B cell (primary cell): ENCODE results near the gene RPS6KA1.

Source experiments
- CTCF ChIP-seq: fragments of 200-600 bp; IDR thresholded peaks from one replicate; pipeline ENCODE4 v1.8.0; 2022; ENCODE audit warnings: antibody characterized with exemption, mild to moderate bottlenecking
- EZH2 ChIP-seq: IDR thresholded peaks from 2 replicates; pipeline ENCODE4 v1.6.1; 2012; ENCODE audit warnings: borderline replicate concordance, low read depth, mild to moderate bottlenecking, moderate library complexity, low read length; ENCODE audit not compliant: insufficient read depth, poor library complexity, severe bottlenecking

GRCh38 chr1:26618561-26618960 is 89.0 kb downstream of the RPS6KA1 start:
- TF ChIP-seq CTCF (no peak), EZH2 (no peak)
